ENCODE data around the gene FAM53B. TPM values are rescaled to one million over a fixed set of nuclear protein-coding genes. Genes with fewer than 3 reads are reported as not detected.

FAM53B gene
- polyA plus RNA-seq, 1 of the 3 experiments (the other 2 are of a cell fraction), result 5.6 TPM

DNA sequence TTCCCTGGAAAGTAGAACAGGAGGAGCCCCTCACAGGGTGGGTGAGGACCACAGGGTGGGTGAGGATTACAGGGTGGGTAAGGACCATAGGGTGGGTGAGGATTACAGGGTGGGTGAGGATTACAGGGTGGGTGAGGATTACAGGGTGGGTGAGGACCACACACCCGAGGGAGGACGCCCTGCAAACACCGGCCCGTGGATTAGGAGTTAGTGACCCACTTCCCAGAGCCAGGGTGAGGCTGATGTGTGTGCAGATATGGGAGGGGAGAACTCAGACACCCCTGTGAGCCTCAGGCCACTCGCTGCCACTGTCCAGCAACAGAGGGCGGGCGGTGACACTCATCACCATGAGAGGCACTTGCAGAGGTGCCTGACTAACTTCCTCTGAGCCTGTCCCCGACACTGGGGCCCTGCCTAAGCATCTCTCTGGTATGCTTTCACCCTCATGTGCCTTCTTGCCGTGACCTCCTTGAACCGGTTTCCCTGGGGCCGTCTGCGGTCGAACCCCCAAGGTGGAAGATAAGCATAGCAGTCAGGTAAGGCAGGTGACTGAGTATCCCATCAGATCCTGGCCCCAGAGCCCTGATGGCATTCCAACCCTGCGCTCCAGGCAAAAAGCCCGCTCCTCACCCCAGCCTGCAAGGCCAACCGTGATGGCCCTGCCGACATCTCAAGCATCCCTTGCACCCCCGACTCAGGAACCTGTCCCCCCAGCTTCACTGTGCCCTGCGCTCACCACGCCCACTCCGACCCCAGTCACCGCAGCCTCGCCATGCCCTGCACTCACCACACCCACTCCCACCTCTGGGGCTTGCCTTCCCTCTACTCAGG is 74.1 kb downstream of the FAM53B start:
- H2AFZ ChIP-seq (ENCODE audit: low read depth), result no peak overlapping the region
- no peak overlapping the region for H3K9ac ChIP-seq
- H3K27me3 ChIP-seq (ENCODE audit: insufficient read depth), result no peaks in the 10 kb centered on the region
- H3K4me2 ChIP-seq, result no peak overlapping the region
- peaks cover 0 to 69% of the 10 kb centered on the region in 2 experiments; a peak in 3 of 4 replicates for H3K4me1 ChIP-seq (ENCODE audit: control insufficient read depth in 1 of 2, insufficient read depth in 2 of 2, low read depth in 1 of 2, low read length in 1 of 2)
- no peaks in the 10 kb centered on the region for H3K9me2 ChIP-seq
- H3K79me2 ChIP-seq (ENCODE audit: insufficient read depth), result no peaks in the 10 kb centered on the region
- peaks cover 12% of the 10 kb centered on the region; the same call in 1 of the 2 replicates for H4K20me1 ChIP-seq (ENCODE audit: insufficient read depth)
- no peaks in the 10 kb centered on the region for H3F3A ChIP-seq (replicated peaks; ENCODE audit: insufficient read depth)
- H3K9me3 ChIP-seq, result no peaks in the 10 kb centered on the region
- TF ChIP-seq EP300 (IDR thresholded peaks at IDR 0.05; ENCODE audit: borderline replicate concordance in 1 of 2, low read depth in 1 of 2, low read length in 1 of 2) (no peak), CTCF (IDR thresholded peaks at IDR 0.05) (no peak), GABPA (IDR thresholded peaks at IDR 0.05; ENCODE audit: low read depth) (no peak), NRF1 (IDR thresholded peaks at IDR 0.05; ENCODE audit: low read depth, low read length) (no peak), FOSL2 (IDR thresholded peaks at IDR 0.05; ENCODE audit: borderline replicate concordance, low read depth) (no peak), MXI1 (IDR thresholded peaks at IDR 0.05; ENCODE audit: low read depth, low read length) (no peak)
- TF ChIP-seq, protein P1, sequence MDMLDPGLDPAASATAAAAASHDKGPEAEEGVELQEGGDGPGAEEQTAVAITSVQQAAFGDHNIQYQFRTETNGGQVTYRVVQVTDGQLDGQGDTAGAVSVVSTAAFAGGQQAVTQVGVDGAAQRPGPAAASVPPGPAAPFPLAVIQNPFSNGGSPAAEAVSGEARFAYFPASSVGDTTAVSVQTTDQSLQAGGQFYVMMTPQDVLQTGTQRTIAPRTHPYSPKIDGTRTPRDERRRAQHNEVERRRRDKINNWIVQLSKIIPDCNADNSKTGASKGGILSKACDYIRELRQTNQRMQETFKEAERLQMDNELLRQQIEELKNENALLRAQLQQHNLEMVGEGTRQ (IDR thresholded peaks at IDR 0.05; ENCODE audit: borderline replicate concordance, low read depth, low read length), result no peak
- TF ChIP-seq, protein P2, sequence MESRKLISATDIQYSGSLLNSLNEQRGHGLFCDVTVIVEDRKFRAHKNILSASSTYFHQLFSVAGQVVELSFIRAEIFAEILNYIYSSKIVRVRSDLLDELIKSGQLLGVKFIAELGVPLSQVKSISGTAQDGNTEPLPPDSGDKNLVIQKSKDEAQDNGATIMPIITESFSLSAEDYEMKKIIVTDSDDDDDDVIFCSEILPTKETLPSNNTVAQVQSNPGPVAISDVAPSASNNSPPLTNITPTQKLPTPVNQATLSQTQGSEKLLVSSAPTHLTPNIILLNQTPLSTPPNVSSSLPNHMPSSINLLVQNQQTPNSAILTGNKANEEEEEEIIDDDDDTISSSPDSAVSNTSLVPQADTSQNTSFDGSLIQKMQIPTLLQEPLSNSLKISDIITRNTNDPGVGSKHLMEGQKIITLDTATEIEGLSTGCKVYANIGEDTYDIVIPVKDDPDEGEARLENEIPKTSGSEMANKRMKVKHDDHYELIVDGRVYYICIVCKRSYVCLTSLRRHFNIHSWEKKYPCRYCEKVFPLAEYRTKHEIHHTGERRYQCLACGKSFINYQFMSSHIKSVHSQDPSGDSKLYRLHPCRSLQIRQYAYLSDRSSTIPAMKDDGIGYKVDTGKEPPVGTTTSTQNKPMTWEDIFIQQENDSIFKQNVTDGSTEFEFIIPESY (IDR thresholded peaks at IDR 0.05; ENCODE audit: borderline replicate concordance, low read depth), result no peak
- WGBS (ENCODE audit: low lambda C conversion rate), result 95% methylated on average over 17 of the region's 23 CpGs
- ChIA-PET CTCF (interaction anchor here (1.2 to 2.8 kb wide), 9 partner anchors 10 to 132 kb away, joined by 3 to 28 read pairs (median 8); no protein-coding TSS in a partner anchor), POLR2A (interaction anchor here (0.9 to 1.9 kb wide), 2 partner anchors 21 to 71 kb away, joined by 4 to 10 read pairs; no protein-coding TSS in a partner anchor)
- H3K36me3 ChIP-seq (replicated peaks in 1 of 2; ENCODE audit: control insufficient read depth in 1 of 2, insufficient read depth in 2 of 2, low read length in 1 of 2), result no peaks in the 10 kb centered on the region
- DNase-seq, result peak; percentile 39
- H3K27ac ChIP-seq (ENCODE audit: low read depth in 2 of 2, low read length in 1 of 2), result peak overlapping the region in 1 of 2 experiments; percentile 45; a peak in 2 of 4 replicates
- H3K4me3 ChIP-seq (ENCODE audit: low read depth in 2 of 2, low read length in 1 of 2), result no peak overlapping the region
